Progenitor cell of endocrine pancreas (in vitro differentiated cells): Measurements from ENCODE around the gene EXOC8. TPM values are rescaled to one million over a fixed set of nuclear protein-coding genes. Genes with fewer than 3 reads are reported as not detected.

Experiments
- DNase-seq: peaks from one replicate; pipeline ENCODE4 v3.0.0; 2021; ENCODE audit warnings: low spot score; ENCODE audit not compliant: unreplicated experiment
- H3K27ac Mint-ChIP-seq: 2 replicates; pipeline ENCODE4 v1.8.0; 2021; ENCODE audit warnings: mild to moderate bottlenecking, moderate library complexity, mixed read lengths
- H3K27me3 Mint-ChIP-seq: 2 replicates; pipeline ENCODE4 v1.8.0; 2021; ENCODE audit warnings: mixed read lengths
- H3K36me3 Mint-ChIP-seq: 2 replicates; pipeline ENCODE4 v1.8.0; 2022; ENCODE audit warnings: mixed read lengths; ENCODE audit not compliant: insufficient read depth
- H3K4me1 Mint-ChIP-seq: 2 replicates; pipeline ENCODE4 v1.8.0; 2021; ENCODE audit warnings: low read depth, mixed read lengths
- H3K4me3 Mint-ChIP-seq: 2 replicates; pipeline ENCODE4 v1.8.0; 2021; ENCODE audit warnings: low read depth, mild to moderate bottlenecking, moderate library complexity, mixed read lengths
- H3K9me3 Mint-ChIP-seq: 2 replicates; pipeline ENCODE4 v1.8.0; 2021; ENCODE audit warnings: low read depth, mixed read lengths
- CTCF ChIP-seq: fragments of 200-600 bp; sonication (generic); IDR thresholded peaks from one replicate; pipeline ENCODE4 v1.5.0; 2021; ENCODE audit warnings: antibody characterized with exemption, mild to moderate bottlenecking; ENCODE audit not compliant: unreplicated experiment
- total RNA-seq: library from RNA; stranded (reverse); gene quantifications from 2 replicates; pipeline ENCODE4 v1.2.1, GENCODE V29; 2021

EXOC8 gene
- total RNA-seq, 1 donor from 2014 or later, result 9.6 TPM

- Mint-ChIP-seq H3K27ac (no peak overlapping the region), H3K9me3 (no peaks in the 10 kb centered on the region), H3K4me1 (no peaks in the 10 kb centered on the region), H3K36me3 (peaks cover 6% of the 10 kb centered on the region), H3K27me3 (no peaks in the 10 kb centered on the region), H3K4me3 (no peak overlapping the region)
- no peak for DNase-seq
- TF ChIP-seq CTCF, result no peak
Measured at GRCh38 chr1:231284441-231284840, 53.2 kb downstream of the EXOC8 start.

Other genes starting within 250 kb of the EXOC8 start
- gene TRIM67, start 175.8 kb downstream of the EXOC8 start, total RNA-seq, result 0.05 and 0.09 TPM in 2 replicates
- 69.9 and 70.2 TPM in 2 replicates for gene GNPAT, start 96.6 kb downstream of the EXOC8 start, total RNA-seq
- gene SPRTN, start 441 bp upstream of the EXOC8 start, total RNA-seq, result 13.8 and 13.9 TPM in 2 replicates
- 18.3 and 19.9 TPM in 2 replicates for gene EGLN1, start 84.4 kb upstream of the EXOC8 start, total RNA-seq
- gene TSNAX, start 190.8 kb upstream of the EXOC8 start, total RNA-seq, result 33.2 and 35.6 TPM in 2 replicates